Dermis microvascular lymphatic vessel endothelial cell (primary cell): ENCODE data around the gene DCDC2. TPM values are rescaled to one million over a fixed set of nuclear protein-coding genes. Genes with fewer than 3 reads are reported as not detected.
"Not testable (repeated sequence)": the region's sequence is repeated elsewhere in the genome, so short reads cannot be mapped to it uniquely, and the experiment has no call there.

Source experiments
- DNase-seq, 2 donors: peaks; one replicate each; pipeline versions ENCODE4 v3.0.0 to v3.0.0-alpha.2; 2010; ENCODE audit warnings: low read depth in 2 of 2
- total RNA-seq: library from RNA; depleted of rRNA; stranded (reverse); fragments of >200 nt; gene quantifications from 2 replicates; pipeline ENCODE4 v1.2.1, GENCODE V29; 2014

Gene DCDC2
- total RNA-seq, 1 donor from 2014 or later: not detected

GRCh38 chr6:24381476-24382219 is 23.8 kb upstream of the DCDC2 start:
- no peak for DNase-seq

- DNase-seq: no peak
These were observed 20.7 kb upstream of the DCDC2 start for GRCh38 chr6:24378473-24379097.

- no peak for DNase-seq
These were observed 19.0 kb upstream of the DCDC2 start for GRCh38 chr6:24376871-24377270.

- DNase-seq: no peak
These were observed 16.8 kb upstream of the DCDC2 start for GRCh38 chr6:24374612-24375011.

GRCh38 chr6:24365103-24365633 is 7.3 kb upstream of the DCDC2 start:
- not testable (repeated sequence) for DNase-seq

GRCh38 chr6:24362363-24362762 is 4.5 kb upstream of the DCDC2 start:
- not testable (repeated sequence) for DNase-seq

GRCh38 chr6:24359640-24360454 is 2.0 kb upstream of the DCDC2 start:
- DNase-seq: peak; percentile 22 to 54

GRCh38 chr6:24358219-24358821 is 461 bp upstream of the DCDC2 start:
- no peak for DNase-seq

GRCh38 chr6:24356310-24356973 is 1.4 kb downstream of the DCDC2 start:
- DNase-seq: no peak

- DNase-seq: no peak
These were observed 2.5 kb downstream of the DCDC2 start for GRCh38 chr6:24355393-24355792.

- DNase-seq: no peak
These were observed 4.0 kb downstream of the DCDC2 start for GRCh38 chr6:24353861-24354260.

- DNase-seq: no peak
These were observed 5.4 kb downstream of the DCDC2 start for GRCh38 chr6:24352434-24352833.

- no peak for DNase-seq
These were observed 12.9 kb downstream of the DCDC2 start for GRCh38 chr6:24344976-24345375.

- no peak for DNase-seq
These were observed 16.6 kb downstream of the DCDC2 start for GRCh38 chr6:24340998-24341938.

GRCh38 chr6:24339932-24340331 is 17.9 kb downstream of the DCDC2 start:
- DNase-seq: no peak

GRCh38 chr6:24334285-24334684 is 23.6 kb downstream of the DCDC2 start:
- no peak for DNase-seq

- DNase-seq: no peak
These were observed 25.5 kb downstream of the DCDC2 start for GRCh38 chr6:24332317-24332716.

- no peak for DNase-seq
These were observed 27.6 kb downstream of the DCDC2 start for GRCh38 chr6:24330137-24330732.

- no peak for DNase-seq
These were observed 28.4 kb downstream of the DCDC2 start for GRCh38 chr6:24329451-24329850.

- no peak for DNase-seq
These were observed 28.8 kb downstream of the DCDC2 start for GRCh38 chr6:24329022-24329421.
